ENCODE data around the gene BDKRB2. TPM values are rescaled to one million over a fixed set of nuclear protein-coding genes. Genes with fewer than 3 reads are reported as not detected.

The BDKRB2 gene
- total RNA-seq, 1 donor from 2014 or later, result not detected

GRCh38 chr14:96225745-96226151, 21.1 kb downstream of the BDKRB2 start:
- TF ChIP-seq CTCF (IDR thresholded peaks at IDR 0.05), result no peak
- Mint-ChIP-seq H3K4me3 (no peak overlapping the region), H3K36me3 (ENCODE audit: low read depth) (no peaks in the 10 kb centered on the region), H3K4me1 (no peaks in the 10 kb centered on the region), H3K9me3 (peaks cover 2% of the 10 kb centered on the region), H3K27ac (no peak overlapping the region), H3K27me3 (peaks cover 10% of the 10 kb centered on the region)
- CTCF ChIA-PET, result no interaction called here
- intact Hi-C loops (cut with micrococcal nuclease), result no loop called here
- DNase-seq (no peak), ATAC-seq (ENCODE audit: low read depth) (no peak)
- POLR2A ChIA-PET, result no interaction called here

- ChIA-PET POLR2A (no interaction called here), CTCF (no interaction called here)
- no peak for ATAC-seq (ENCODE audit: low read depth)
- Mint-ChIP-seq H3K4me3 (no peak overlapping the region), H3K9me3 (peaks cover 2% of the 10 kb centered on the region), H3K36me3 (ENCODE audit: low read depth) (no peaks in the 10 kb centered on the region), H3K27me3 (peaks cover 4% of the 10 kb centered on the region), H3K4me1 (no peaks in the 10 kb centered on the region), H3K27ac (no peak overlapping the region)
- no peak for DNase-seq
- no peak for TF ChIP-seq CTCF (IDR thresholded peaks at IDR 0.05)
- intact Hi-C loops (cut with micrococcal nuclease), result no loop called here
Measured at GRCh38 chr14:96227428-96227827, 22.8 kb downstream of the BDKRB2 start.

- no peak for TF ChIP-seq CTCF (IDR thresholded peaks at IDR 0.05)
- Mint-ChIP-seq H3K27me3 (peaks cover 2% of the 10 kb centered on the region), H3K4me3 (no peak overlapping the region), H3K36me3 (ENCODE audit: low read depth) (no peaks in the 10 kb centered on the region), H3K9me3 (peaks cover 2% of the 10 kb centered on the region), H3K27ac (no peak overlapping the region), H3K4me1 (no peaks in the 10 kb centered on the region)
- intact Hi-C loops (cut with micrococcal nuclease), result no loop called here
- ChIA-PET POLR2A (no interaction called here), CTCF (no interaction called here)
- no peak for DNase-seq
- ATAC-seq (ENCODE audit: low read depth), result no peak
Measured at GRCh38 chr14:96229315-96229714, 24.7 kb downstream of the BDKRB2 start.

- Mint-ChIP-seq H3K9me3 (peaks cover 2% of the 10 kb centered on the region), H3K4me1 (no peaks in the 10 kb centered on the region), H3K27me3 (peaks cover 5% of the 10 kb centered on the region), H3K36me3 (ENCODE audit: low read depth) (no peaks in the 10 kb centered on the region), H3K27ac (no peak overlapping the region), H3K4me3 (no peak overlapping the region)
- ChIA-PET CTCF (no interaction called here), POLR2A (no interaction called here)
- no peak for ATAC-seq (ENCODE audit: low read depth)
- DNase-seq, result no peak
- intact Hi-C loops (cut with micrococcal nuclease), result no loop called here
- no peak for TF ChIP-seq CTCF (IDR thresholded peaks at IDR 0.05)
Measured at GRCh38 chr14:96231056-96231455, 26.4 kb downstream of the BDKRB2 start.

GRCh38 chr14:96231526-96232130, 27.0 kb downstream of the BDKRB2 start:
- ATAC-seq (ENCODE audit: low read depth) (no peak), DNase-seq (no peak)
- Mint-ChIP-seq H3K4me3 (no peak overlapping the region), H3K9me3 (peaks cover 2% of the 10 kb centered on the region), H3K27me3 (peaks cover 5% of the 10 kb centered on the region), H3K27ac (no peak overlapping the region), H3K4me1 (no peaks in the 10 kb centered on the region), H3K36me3 (ENCODE audit: low read depth) (no peaks in the 10 kb centered on the region)
- ChIA-PET POLR2A (no interaction called here), CTCF (no interaction called here)
- intact Hi-C loops (cut with micrococcal nuclease), result no loop called here
- TF ChIP-seq CTCF (IDR thresholded peaks at IDR 0.05), result no peak

All from activated B cell treated with CpG ODN at 0.5 μM for 24 hours (primary cell).